ENCODE data around the gene HS1BP3.

DNA sequence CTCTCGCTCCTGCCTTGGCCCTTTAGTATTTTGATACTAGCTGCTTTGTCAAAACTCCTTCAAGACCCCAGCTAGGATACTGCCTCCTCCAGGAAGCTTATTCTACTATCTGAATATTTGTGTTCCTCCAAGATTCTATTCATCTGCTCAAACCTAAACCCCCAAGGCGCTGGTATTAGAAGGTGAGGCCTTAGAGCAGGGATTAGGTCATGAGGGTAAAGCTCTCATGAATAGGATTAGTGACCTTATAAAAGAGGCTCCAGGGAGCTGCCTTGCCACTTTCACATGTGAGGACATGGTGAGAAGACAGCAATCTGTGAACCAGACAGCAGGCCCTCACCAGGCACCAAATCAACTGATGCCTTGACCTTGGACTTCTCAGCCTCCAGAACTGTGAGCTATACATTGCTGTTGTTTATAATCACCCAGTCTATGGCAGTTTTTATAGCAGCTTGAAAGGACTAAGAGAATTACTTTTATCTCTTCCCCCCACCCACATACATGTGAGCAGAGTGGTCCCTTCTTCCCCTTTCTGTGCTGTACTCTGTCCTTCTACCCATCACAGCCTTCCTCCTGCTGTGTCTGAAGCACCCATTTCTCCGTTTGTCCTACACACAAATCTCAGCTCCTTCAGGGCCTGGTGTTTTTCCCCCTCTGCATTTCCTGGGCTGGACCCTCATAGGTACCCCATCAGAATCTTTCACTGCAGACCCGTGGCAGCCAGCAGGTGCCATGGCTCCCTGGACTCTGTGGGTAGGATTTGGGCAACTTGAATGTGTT lies 54.5 kb downstream of the HS1BP3 start:
- TF ChIP-seq CHD4 (IDR thresholded peaks at IDR 0.05; ENCODE audit: borderline replicate concordance) = no peak
- TF ChIP-seq NPAS2 (CRISPR knock-in tag; IDR thresholded peaks at IDR 0.05; ENCODE audit: borderline replicate concordance) = no peak
- no peak for TF ChIP-seq CTCF (IDR thresholded peaks at IDR 0.05)
- no peak for TF ChIP-seq RARB (CRISPR knock-in tag; IDR thresholded peaks at IDR 0.05)
- TF ChIP-seq EP300 (IDR thresholded peaks at IDR 0.05) = no peak
- TF ChIP-seq, protein P1, sequence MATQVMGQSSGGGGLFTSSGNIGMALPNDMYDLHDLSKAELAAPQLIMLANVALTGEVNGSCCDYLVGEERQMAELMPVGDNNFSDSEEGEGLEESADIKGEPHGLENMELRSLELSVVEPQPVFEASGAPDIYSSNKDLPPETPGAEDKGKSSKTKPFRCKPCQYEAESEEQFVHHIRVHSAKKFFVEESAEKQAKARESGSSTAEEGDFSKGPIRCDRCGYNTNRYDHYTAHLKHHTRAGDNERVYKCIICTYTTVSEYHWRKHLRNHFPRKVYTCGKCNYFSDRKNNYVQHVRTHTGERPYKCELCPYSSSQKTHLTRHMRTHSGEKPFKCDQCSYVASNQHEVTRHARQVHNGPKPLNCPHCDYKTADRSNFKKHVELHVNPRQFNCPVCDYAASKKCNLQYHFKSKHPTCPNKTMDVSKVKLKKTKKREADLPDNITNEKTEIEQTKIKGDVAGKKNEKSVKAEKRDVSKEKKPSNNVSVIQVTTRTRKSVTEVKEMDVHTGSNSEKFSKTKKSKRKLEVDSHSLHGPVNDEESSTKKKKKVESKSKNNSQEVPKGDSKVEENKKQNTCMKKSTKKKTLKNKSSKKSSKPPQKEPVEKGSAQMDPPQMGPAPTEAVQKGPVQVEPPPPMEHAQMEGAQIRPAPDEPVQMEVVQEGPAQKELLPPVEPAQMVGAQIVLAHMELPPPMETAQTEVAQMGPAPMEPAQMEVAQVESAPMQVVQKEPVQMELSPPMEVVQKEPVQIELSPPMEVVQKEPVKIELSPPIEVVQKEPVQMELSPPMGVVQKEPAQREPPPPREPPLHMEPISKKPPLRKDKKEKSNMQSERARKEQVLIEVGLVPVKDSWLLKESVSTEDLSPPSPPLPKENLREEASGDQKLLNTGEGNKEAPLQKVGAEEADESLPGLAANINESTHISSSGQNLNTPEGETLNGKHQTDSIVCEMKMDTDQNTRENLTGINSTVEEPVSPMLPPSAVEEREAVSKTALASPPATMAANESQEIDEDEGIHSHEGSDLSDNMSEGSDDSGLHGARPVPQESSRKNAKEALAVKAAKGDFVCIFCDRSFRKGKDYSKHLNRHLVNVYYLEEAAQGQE (IDR thresholded peaks at IDR 0.05) = no peak
- no peak for TF ChIP-seq POLR2A (IDR thresholded peaks at IDR 0.05; ENCODE audit: low read length)
- no peak for TF ChIP-seq ZSCAN20 (CRISPR knock-in tag; IDR thresholded peaks at IDR 0.05)
- TF ChIP-seq USF2 (IDR thresholded peaks at IDR 0.05) = no peak

All from A549 (cell line).